Gastroesophageal sphincter (tissue), 3 donors: ENCODE measurements around the gene LBP.
"Not testable (repeated sequence)": the region's sequence is repeated elsewhere in the genome, so short reads cannot be mapped to it uniquely, and the experiment has no call there.

Experiments
- CTCF ChIP-seq, 4 experiments: fragments of 200-600 bp in 2 of 4; fragments of 450-650 bp in 2 of 4; sonication (generic) in 1 of 4; IDR thresholded peaks; one replicate each; pipeline ENCODE4 v1.5.1; 2017 to 2019; ENCODE audit warnings: antibody characterized with exemption in 4 of 4, mild to moderate bottlenecking in 2 of 4, moderate library complexity in 2 of 4
- POLR2A ChIP-seq, 2 donors: fragments of 450-650 bp; IDR thresholded peaks; one replicate each; pipeline ENCODE4 v1.6.1; 2017; ENCODE audit warnings: antibody characterized with exemption in 2 of 2, mild to moderate bottlenecking in 2 of 2, moderate library complexity in 1 of 2

GRCh38 chr20:38314350-38314749 is 31.9 kb upstream of the LBP start:
- TF ChIP-seq POLR2A, CTCF (IDR thresholded peaks at IDR 0.05): not testable (repeated sequence)
